Neural progenitor cell (in vitro differentiated cells): Measurements from ENCODE around the gene POLD4.

Experiments used
- EZH2phosphoT487 ChIP-seq: fragments of 200-600 bp; sonication (generic); IDR thresholded peaks from 2 replicates; pipeline ENCODE4 v1.6.1; 2017; ENCODE audit warnings: antibody characterized with exemption
- TF ChIP-seq, protein P1 (sequence below): fragments of 200-600 bp; sonication (generic); IDR thresholded peaks from 2 replicates; pipeline ENCODE4 v1.5.1; 2017; ENCODE audit warnings: antibody characterized with exemption, mild to moderate bottlenecking

DNA sequence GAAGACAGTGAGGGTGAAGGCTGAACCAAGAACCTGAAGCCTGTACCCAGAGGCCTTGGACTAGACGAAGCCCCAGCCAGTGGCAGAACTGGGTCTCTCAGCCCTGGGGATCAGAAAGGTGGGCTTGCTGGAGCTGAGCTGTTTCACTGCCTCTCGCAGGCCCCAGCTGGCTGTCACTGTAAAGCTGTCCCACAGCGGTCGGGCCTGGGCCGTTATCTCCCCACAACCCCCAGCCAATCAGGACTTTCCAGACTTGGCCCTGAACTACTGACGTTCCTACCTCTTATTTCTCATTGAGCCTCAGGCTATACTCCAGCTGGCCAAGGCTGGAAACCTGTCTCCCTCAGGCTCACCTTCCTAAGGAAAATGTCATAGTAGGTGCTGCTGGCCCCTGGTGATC lies 44.2 kb upstream of the POLD4 start:
- TF ChIP-seq, protein P1, sequence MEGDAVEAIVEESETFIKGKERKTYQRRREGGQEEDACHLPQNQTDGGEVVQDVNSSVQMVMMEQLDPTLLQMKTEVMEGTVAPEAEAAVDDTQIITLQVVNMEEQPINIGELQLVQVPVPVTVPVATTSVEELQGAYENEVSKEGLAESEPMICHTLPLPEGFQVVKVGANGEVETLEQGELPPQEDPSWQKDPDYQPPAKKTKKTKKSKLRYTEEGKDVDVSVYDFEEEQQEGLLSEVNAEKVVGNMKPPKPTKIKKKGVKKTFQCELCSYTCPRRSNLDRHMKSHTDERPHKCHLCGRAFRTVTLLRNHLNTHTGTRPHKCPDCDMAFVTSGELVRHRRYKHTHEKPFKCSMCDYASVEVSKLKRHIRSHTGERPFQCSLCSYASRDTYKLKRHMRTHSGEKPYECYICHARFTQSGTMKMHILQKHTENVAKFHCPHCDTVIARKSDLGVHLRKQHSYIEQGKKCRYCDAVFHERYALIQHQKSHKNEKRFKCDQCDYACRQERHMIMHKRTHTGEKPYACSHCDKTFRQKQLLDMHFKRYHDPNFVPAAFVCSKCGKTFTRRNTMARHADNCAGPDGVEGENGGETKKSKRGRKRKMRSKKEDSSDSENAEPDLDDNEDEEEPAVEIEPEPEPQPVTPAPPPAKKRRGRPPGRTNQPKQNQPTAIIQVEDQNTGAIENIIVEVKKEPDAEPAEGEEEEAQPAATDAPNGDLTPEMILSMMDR, result no peak
- no peak for TF ChIP-seq EZH2phosphoT487
